CD4-positive, alpha-beta T cell treated with Interferon alpha-2 for 1 hour (primary cell): ENCODE results near the gene JAZF1.
A peak's percentile ranks its signal among the peaks of the same experiment; 100 is the strongest.

ENCODE experiments used
- DNase-seq, 2 donors: peaks; one replicate each; pipeline ENCODE4 v3.0.0-alpha.2; 2020 to 2022

Gene JAZF1

DNA sequence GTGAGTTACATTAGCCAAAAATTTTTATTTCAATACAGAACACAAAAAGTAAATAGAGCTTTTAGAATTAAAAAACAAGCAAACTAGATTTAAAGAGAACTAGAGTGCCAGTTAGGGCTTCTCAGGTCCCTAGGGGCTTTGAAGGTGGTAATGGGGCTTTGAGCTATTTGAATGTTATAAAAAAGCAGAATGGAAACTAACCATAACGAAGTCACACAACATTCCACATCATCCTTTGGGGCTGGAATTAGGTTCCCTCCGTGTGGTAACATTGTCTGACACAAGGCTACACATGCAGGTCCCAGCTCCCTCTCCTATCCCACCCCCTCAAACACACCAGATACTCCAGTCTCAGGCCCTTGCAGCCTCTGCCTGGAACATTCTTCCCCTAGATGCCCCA is 15.3 kb downstream of the JAZF1 start:
- no peak for DNase-seq

DNA sequence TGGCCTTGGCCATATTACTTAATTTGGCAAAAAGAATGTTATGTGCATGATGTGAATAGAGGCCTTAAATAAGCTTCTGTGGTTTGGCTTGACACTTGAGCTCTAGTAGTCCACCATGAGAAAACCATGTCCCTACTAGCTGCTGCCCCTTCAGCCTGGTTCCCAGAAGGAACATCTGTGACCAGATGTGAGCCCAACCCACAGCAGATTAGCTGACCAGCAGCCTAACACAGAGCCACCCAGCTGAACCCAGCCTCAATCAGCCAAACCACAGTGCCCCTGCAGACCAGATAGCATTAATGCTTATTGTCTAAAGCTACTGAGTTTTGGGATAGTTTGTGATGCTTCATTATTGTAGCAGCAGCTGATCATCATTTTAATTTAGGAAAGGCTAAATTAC is 16.6 kb downstream of the JAZF1 start:
- DNase-seq: no peak

DNA sequence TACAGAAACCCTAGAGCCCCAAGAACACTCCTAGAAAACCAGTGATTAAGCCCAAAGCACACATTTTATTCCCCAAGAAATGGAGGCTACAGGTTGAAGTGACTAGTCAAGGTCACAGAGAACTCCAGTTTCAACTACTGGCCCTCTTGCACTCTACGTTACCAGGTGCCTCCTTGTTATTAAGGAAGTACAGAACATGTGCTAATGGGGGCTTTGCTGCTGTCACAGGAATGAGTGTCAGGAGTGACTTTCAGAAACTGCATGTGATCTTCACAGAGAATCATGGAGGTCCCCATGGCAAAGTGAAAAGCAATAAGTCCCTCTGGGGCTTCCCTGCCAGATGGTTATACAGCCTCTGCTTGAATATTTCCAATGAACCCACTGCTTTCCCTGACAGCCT is 19.3 kb downstream of the JAZF1 start:
- DNase-seq: no peak

GRCh38 chr7:28160551-28160991 is 20.0 kb downstream of the JAZF1 start:
- no peak for DNase-seq

GRCh38 chr7:28157831-28158416 is 22.7 kb downstream of the JAZF1 start:
- DNase-seq: no peak

DNA sequence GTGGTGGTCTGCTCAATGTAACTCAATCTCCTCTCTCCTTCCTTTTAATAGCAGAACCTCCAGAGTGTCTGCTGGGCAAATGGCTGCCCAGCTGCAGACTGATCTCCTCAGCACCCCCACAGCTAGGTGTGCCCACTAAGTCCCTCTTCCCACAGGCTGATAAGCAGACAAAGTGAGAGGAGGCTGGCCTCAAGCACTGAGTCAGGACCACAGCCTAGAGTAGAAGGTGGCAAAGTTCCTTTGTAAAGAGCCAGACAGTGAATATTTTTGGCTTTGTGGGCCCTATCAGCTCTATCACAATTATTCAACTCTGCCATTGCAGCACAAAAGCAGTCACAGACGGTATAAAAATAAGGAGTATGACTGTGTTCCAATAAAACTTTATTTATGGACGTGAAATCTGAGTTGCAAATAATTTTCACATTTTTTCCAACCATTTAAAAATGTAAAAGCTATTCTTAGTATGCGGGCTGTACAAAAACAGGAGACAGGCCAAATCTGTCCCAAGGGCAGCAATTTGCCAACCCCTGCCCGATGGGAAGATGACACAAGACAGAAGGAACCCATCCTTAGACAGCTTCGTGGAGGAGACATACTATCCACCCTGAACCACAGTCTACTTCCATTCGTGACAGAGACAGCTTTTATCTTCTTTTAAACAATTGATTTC is 23.4 kb downstream of the JAZF1 start:
- no peak for DNase-seq

- no peak for DNase-seq
Observed at GRCh38 chr7:28156401-28156800, 24.2 kb downstream of the JAZF1 start.

GRCh38 chr7:28155964-28156363 is 24.6 kb downstream of the JAZF1 start:
- no peak for DNase-seq

- peak; percentile 43 for DNase-seq
Observed at GRCh38 chr7:28155019-28155660, 25.5 kb downstream of the JAZF1 start.

DNA sequence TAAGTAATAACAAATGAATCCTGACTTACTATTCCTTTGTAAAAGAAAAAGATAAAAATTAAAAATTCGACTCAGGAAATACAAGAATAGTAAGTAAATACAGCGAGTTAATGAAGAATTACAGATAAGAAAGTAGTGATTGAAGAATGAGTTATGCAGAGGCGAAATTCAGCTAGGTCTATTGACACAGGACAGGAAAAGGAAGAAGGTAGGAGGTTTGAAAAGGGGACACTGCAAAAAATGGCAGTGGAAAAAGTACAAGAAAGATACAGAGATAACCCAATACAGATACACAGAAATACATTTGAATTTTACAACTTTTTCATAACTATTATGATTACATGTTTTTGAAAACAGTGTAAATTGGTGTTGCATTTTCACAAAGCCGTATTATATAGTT is 28.0 kb downstream of the JAZF1 start:
- DNase-seq: peak in 1 of 2 donors; percentile 30

DNA sequence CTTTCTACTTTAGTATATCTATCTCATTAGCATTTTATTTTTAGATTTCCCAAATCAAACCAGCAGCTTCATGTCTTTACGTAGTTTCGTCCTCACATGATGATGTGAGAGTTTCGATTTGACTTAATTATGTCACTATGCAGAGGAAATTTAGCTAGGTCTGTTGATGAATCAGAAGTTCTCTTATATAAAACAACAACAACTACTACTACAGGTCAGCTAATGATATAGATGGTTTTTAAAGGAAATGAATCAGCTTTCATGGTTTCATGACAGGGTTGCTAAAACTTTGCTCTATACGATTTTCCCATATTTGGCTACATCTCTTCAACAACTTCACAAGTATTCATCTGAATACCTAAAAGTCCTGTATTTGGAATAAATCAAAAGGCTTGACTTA is 28.6 kb downstream of the JAZF1 start:
- peak; percentile 15 to 72 for DNase-seq

DNA sequence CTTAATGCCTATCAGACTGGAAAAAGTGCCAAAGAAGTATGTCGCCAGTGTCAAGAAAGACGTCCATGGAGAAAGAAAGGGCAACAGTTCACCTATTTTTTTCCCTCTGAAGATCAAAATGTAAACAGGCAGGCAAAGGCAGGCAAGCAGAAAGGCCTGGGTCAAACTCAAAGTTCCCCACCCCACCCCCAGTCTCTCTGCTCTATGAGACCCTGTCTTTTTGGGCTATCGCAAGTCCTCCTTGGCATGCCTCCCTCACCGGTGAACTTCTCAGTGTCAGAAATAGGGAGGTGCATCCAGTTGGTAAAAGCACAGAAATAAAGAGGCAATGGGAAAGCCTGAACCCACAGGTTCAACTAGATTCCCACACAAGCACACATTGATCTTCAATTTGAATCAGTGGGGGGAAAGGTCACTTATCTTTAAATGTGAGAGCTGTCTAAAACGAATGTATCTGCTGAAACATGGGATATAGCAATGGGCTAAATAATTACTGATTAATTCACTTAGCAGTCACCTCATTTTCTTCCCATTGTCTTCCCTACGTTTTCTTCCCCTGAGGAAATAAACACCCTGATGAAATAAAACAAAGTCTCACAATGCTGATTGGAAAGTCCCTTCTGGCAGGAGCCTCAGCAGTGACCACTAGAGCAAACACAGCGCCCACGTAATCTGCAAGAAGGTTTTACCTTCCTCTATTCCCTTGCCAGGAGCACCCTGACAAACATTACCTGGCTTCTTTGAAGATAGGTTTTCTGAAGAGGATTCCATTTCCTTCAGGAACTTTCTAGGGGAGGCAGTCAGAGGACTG is 31.1 kb downstream of the JAZF1 start:
- DNase-seq: peak in 1 of 2 donors; percentile 24

GRCh38 chr7:28145931-28146330 is 34.7 kb downstream of the JAZF1 start:
- no peak for DNase-seq

DNA sequence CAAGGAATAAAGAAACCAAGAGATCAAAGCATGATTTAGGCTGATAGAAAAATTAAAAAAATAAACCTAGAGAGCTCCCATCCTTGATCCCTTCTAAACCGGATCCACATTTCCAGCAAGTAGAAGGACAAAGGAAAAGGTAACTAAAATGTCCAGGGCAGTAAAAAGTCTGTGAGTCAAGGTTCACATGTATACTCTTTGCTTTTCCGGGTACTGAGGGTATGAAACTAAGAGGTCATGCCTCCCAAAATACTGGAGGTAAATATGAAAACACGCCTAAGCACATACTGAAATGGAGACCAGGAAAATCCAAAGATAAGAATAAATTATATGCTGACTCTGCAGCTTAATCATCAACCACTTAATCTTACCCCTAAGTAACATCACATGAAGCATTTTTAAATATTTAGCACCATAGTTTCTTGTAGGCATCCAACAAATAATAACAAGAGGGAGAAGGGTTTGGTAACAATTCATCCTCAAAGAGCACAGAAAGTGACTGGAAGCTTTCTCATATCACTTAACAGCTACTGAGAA is 35.4 kb downstream of the JAZF1 start:
- DNase-seq: no peak

- no peak for DNase-seq
Observed at GRCh38 chr7:28144266-28144665, 36.3 kb downstream of the JAZF1 start.

GRCh38 chr7:28142650-28143049 is 37.9 kb downstream of the JAZF1 start:
- DNase-seq: no peak

DNA sequence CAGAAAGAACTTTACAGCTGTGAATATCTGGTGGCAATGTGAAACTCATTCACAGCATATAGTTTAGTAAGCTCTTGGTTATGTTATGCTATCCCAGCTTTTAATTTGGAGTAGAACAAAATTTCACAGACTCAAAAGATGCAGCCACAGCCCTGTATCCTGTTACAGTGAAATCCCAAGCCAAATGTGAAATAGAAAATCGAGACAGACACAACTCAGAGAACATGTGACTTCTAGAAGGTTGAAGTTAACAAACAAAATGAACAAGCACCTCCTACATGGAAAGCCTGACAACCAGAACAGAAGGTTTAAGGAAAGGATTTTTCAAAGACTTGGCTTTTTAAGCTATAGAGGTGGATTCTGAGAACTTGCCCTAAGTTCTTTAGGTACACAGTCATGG is 39.6 kb downstream of the JAZF1 start:
- no peak for DNase-seq

DNA sequence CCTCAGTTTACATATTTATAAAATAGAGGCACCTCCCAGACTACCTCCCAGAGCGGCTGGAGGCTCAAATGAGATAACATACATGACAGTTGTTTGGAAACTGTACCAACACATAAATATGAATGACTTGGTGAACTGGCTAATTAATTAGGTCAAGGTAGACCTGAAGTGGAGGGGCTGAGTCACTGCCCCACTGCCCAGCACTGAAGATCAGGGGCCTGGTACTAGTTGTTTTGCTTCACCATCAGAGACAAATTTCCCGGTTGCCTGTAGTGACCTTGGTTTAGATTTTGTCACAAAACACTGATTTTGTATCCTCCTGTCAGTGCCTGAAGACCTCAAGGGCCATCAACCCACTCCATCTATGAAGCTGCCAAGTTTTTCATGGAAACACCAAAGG is 41.8 kb downstream of the JAZF1 start:
- DNase-seq: no peak

DNA sequence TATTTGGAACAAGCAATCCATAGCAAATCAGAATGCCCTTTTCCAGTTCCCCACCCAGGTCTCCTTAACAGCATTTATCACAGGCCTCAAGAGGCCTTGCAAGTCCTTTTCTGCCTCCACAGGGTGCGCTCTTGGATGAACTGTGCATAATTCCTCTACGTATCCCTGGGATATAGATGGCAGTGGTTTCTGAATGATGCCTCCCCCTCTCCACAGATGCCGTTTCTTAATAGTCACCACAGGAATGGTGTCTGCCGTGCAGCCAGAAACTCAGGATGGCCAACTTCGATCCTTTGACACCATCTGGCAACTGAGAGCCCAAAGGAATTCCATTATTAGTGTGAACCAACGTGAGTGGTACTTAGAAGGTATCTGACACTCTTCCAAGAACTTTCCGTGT is 43.1 kb downstream of the JAZF1 start:
- DNase-seq: no peak

DNA sequence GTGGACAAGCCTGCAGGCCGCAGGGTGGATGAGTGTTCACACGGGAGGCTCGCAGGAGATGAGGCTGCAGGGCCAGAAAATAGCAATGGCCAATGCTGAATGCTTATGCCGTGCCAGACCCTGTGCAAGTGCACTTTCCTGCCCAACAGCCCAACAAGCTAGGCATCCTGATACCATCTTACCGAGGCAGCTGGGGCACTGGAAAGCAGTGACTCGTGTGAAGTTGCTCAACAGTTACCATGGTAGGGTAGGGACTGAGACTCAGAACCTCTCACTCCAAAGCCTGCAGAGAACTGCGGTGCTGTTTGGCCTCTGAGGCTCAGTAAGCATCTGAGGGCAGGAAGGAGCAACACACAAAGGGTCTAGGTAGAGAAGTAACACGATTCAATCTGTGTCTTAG is 43.7 kb downstream of the JAZF1 start:
- no peak for DNase-seq

DNA sequence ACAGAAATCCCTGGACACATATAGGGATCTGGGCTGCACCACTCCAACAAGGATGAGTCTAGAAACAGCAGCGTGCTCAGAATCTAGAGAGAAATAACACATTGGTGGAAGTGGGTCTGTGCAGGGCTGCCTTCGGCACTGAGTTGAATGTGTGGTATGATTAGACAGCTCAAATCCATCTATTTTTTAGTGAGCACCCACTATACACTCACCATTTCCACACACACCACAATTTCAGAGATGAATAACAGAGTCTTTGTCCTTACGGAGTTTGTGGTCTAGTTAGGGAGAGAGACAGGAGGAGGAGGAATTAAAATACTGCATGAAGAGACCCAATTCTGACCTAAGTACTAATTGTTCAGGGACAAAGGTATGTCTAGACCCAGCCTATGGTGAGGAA is 44.2 kb downstream of the JAZF1 start:
- no peak for DNase-seq

DNA sequence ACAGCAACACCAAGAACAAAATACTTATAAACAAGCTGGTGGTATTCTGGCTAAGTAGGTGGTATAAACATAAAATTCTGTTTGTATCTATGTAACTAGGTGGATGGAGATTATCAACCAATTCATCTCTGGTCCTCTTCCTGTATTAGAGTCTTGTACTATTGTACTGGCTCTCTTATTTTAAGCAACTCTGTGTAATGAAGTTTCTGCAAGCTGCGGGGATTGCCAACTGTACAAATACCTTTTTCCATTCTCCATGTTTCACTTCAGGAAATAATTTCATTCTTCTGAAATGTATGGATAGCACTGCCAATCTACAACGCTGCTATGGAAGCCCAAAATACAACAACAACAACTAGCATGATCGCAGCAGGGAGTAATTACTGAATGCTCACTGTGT is 44.8 kb downstream of the JAZF1 start:
- no peak for DNase-seq

- DNase-seq: no peak
Observed at GRCh38 chr7:28135315-28135714, 45.3 kb downstream of the JAZF1 start.
